ENCODE results near the gene KCNQ1.

- TF ChIP-seq PATZ1 (CRISPR knock-in tag; IDR thresholded peaks at IDR 0.05; ENCODE audit: borderline replicate concordance) = no peak
- TF ChIP-seq CREB5 (CRISPR knock-in tag; IDR thresholded peaks at IDR 0.05; ENCODE audit: low read depth) = no peak
Observed at GRCh38 chr11:2521733-2522630, 77.2 kb downstream of the KCNQ1 start.

Measured in SK-N-SH treated with all-trans-retinoic acid at 6 μM for 48 hours (cell line).